Hematopoietic multipotent progenitor cell treated with erythropoietin and hydrocortisone succinate and interleukin-3 and kit ligand, for 8 days (in vitro differentiated cells): Measurements from ENCODE around the gene FAAH2.
A peak's percentile ranks its signal among the peaks of the same experiment; 100 is the strongest.
"Not testable (repeated sequence)": the region's sequence is repeated elsewhere in the genome, so short reads cannot be mapped to it uniquely, and the experiment has no call there.

Source experiments
- DNase-seq: peaks from one replicate; pipeline ENCODE4 v3.0.0-alpha.2; 2015

The FAAH2 gene

GRCh38 chrX:57380026-57380796, 93.7 kb downstream of the FAAH2 start:
- DNase-seq = no peak

DNA sequence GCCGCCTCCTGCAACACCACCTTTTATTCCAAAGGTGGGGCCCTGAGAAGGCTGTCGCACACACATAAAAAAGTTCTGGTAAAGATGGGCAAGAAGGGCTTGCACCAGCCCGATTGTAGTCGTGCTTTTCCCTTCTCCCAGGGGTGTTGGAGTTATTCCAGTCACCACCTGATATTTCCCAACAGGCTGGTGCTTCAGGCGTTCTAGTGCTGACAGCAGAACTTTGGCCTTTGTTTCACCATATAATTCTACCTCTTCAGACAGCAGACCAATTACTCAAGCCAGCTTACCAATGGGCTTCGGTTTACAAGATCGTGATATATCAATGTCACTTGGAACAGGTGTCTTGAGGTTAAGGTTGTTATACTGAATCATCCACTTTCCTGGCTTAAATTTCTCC, 107.7 kb downstream of the FAAH2 start:
- not testable (repeated sequence) for DNase-seq

DNA sequence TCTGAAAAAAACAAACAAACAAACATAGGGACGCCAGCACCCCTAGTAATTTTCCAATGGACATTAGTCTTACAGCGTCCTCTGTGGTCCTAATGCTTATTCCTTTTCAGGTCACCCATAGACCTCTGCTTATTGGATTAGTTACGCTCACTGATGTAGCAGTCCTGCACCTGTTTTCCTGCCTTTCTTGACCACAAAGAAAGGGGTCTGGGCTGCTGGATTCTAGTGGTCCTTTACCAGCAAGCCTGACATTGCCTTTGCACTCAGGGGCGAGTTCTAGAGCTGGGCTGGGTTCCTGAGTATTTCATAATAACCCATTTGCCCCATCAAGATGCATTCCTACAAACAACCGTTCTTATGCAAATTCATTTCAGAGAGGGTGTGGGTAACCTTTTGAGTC, 116.7 kb downstream of the FAAH2 start:
- not testable (repeated sequence) for DNase-seq

DNA sequence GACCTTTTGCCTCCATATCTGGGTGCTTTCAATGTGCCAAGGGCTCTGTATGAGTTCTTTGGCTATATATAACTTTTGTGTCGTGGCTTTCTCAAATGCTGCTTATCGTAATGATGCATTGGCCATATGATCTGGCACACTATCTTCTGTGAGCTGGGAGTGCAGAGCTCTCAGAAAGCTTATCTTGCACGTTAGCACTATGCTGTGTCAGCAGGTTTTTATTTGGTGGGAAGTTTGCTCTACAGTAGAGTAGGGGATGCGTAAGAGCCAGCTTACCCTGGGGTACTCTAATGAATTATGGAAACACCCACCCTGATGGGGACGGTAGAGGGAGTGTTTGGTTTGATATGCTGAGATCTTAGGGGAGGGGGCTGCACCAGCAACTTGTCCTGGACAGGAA, 119.6 kb downstream of the FAAH2 start:
- DNase-seq = no peak

DNA sequence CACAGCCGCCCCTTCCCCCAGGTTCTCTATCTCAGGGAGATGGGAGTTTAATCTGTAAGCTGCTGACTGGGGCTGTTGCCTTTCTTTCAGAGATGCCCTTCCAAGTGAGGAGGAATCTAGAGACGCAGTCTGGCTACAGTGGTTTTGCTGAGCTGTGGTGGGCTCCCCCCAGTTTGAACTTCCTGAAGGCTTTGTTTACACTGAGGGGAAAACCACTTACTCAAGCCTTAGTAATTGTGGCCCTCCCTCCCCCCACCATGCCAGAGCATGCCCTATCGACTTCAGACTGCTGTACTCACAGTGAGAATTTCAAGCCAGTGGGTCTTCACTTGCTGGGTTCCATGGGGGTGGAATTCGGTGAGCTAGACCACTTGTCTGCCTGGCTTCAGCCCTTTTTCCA, 131.3 kb downstream of the FAAH2 start:
- no peak for DNase-seq

- DNase-seq = no peak
Measured at GRCh38 chrX:57422289-57422688, 135.8 kb downstream of the FAAH2 start.

- no peak for DNase-seq
Measured at GRCh38 chrX:57422790-57423189, 136.3 kb downstream of the FAAH2 start.

DNA sequence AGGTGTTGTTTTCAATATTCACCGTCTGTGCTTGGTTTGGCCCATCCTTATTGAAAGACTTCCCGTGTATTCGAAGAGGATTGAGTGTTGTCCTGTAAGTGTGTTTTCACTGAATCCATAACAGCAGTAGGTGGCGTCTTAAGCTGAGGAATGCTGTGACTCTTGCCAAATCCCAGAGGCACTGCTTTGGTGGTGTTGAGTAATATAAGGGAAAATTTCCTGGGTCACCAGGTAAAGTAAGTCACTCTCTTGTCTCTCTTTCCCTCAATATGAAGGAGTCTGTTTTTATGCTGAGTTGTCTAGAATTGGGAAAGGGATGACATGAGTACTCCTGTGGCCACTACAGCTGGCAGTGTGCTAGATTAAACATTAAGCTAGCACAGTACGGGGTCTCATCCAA, 158.6 kb downstream of the FAAH2 start:
- DNase-seq = no peak

DNA sequence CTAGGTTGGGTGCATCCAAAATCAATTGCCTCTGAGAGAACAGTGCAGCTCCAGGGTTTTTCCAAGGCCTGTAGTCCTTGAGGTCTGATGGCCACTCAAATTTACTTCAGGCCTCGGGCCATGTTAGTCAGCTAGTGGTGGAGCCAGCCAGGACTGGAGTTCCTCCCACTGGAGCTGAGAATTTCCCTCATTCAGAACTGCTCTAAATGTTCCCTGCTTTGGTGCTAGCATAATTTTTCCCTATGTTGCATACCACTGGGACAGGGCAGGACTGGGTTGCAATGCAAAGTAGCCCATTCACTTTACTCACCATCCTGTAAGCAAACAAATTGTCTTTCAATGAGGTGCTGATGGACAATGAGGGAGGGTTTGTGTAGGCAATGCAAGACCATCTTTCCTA, 159.3 kb downstream of the FAAH2 start:
- DNase-seq = no peak

GRCh38 chrX:57447856-57448255, 161.3 kb downstream of the FAAH2 start:
- no peak for DNase-seq

DNA sequence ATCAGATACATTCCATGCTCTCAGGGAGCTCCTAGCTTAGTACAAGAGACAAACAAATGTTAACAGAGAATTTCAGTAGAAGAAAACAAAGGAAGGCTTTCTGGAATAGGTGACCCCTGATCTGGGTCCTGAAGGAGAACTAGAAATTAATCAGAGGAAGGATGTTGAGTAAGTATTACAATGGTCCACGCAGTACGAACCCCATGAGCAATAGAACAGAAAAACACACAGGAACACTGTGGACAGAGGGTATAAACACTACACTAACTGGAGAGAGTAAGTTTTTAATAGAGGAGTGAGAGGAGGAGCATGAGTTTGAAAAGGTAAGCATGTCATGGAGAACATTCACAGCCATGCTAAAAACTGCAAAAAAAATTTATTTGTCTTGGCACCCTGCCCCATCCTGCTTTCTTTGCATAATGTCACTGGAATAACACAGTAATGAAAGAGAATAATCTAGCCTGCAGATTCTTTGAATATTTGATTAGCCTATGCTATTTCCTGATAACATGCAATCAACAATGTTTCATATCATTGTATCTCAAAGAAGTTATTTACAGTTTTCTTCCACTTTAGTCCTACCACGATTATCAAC, 165.0 kb downstream of the FAAH2 start:
- no peak for DNase-seq

GRCh38 chrX:57453901-57454300, 167.4 kb downstream of the FAAH2 start:
- DNase-seq = peak; percentile 13

DNA sequence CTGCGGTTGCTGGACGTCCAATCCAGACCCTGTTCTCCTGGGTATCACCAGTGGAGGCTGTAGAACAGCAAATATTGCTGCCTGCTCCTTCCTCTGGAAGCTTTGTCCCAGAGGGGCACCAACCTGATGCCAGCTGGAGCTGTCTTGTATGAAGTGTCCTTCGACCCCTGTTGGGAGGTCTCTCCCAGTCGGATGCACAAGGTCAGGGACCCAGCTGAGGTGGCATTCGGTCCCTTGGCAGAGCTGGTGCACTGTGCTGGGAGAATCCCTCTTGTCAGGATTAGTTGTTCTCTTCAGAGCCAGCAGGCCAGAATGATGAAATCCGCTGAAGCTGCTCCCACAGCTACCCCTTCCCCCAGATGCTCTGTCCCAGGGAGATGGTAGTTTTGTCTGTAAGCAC, 195.0 kb downstream of the FAAH2 start:
- DNase-seq = no peak

- DNase-seq = no peak
Measured at GRCh38 chrX:57516491-57516890, 230.0 kb downstream of the FAAH2 start.

- no peak for DNase-seq
Measured at GRCh38 chrX:57519578-57520118, 233.1 kb downstream of the FAAH2 start.

DNA sequence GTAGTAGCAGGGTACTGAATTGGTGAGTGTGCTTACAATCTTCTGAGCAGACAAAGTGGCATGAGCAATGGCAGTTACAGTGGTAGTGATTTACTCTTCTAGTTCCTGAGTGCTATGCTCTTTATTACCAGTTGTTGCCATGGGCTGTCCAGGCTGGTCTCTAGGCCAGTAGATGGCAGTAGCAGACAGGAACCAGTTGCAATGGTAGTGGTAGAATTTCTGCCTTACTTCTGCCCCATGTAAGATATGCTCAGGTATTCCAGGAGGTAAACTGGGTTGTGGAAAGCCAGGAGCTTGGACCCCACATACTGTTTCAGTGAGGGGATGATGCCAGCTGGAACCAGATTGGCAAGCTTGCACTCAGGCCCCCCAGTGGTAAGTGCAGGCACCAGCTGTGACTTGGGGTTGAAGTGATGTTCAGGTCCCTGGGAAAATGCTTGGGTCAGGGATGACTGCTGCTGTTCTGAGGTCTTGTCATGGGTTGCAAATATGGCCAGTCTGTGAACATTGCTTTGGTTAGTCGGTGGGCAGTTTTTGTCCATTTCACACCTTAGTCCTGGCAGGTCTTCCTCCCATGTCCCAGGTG, 242.3 kb downstream of the FAAH2 start:
- DNase-seq = peak; percentile 1
